ENCODE data around the gene ANK3.

DNA sequence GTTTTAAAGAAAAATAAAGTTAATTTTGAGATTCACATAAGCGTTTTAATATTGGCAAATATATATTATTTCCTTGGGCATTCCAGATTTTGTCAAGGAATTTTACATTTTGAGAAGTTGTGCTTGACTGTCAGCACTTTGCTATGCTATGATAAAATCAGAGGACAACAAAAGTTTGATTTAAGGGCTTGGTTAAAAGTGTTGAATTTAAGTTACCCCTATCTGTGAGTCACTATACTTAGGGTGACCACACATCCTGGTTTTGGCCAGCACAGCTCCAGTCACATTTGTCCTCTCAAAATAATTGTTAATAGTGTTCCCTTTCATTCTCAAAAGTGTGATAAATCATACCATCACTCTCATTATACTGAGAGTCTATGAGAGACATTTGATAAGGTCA lies 34.2 kb upstream of the ANK3 start:
- TF ChIP-seq, protein P1, sequence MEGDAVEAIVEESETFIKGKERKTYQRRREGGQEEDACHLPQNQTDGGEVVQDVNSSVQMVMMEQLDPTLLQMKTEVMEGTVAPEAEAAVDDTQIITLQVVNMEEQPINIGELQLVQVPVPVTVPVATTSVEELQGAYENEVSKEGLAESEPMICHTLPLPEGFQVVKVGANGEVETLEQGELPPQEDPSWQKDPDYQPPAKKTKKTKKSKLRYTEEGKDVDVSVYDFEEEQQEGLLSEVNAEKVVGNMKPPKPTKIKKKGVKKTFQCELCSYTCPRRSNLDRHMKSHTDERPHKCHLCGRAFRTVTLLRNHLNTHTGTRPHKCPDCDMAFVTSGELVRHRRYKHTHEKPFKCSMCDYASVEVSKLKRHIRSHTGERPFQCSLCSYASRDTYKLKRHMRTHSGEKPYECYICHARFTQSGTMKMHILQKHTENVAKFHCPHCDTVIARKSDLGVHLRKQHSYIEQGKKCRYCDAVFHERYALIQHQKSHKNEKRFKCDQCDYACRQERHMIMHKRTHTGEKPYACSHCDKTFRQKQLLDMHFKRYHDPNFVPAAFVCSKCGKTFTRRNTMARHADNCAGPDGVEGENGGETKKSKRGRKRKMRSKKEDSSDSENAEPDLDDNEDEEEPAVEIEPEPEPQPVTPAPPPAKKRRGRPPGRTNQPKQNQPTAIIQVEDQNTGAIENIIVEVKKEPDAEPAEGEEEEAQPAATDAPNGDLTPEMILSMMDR (IDR thresholded peaks at IDR 0.05 in 2 of 3, conservative IDR thresholded peaks at IDR 0.05 in 1 of 3; ENCODE audit: borderline replicate concordance in 1 of 3, insufficient read depth in 1 of 3, low read depth in 2 of 3, low read length in 2 of 3): no peak
- TF ChIP-seq SIN3A (IDR thresholded peaks at IDR 0.05; ENCODE audit: low read depth) (no peak), POLR2A (IDR thresholded peaks at IDR 0.05; ENCODE audit: borderline replicate concordance, extremely low read depth, insufficient read depth, insufficient read length) (no peak), JUND (IDR thresholded peaks at IDR 0.05) (no peak), CEBPB (IDR thresholded peaks at IDR 0.05; ENCODE audit: low read depth) (no peak), EZH2 (IDR thresholded peaks at IDR 0.05) (no peak), EGR1 (IDR thresholded peaks at IDR 0.05; ENCODE audit: low read depth) (no peak), RAD21 (IDR thresholded peaks at IDR 0.05; ENCODE audit: low read depth) (no peak), TCF7L2 (IDR thresholded peaks at IDR 0.05; ENCODE audit: borderline replicate concordance, extremely low read depth, insufficient read depth, insufficient read length) (no peak), ZFX (IDR thresholded peaks at IDR 0.05) (no peak)
- TF ChIP-seq, protein P2, sequence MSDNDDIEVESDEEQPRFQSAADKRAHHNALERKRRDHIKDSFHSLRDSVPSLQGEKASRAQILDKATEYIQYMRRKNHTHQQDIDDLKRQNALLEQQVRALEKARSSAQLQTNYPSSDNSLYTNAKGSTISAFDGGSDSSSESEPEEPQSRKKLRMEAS (IDR thresholded peaks at IDR 0.05): no peak
- TF ChIP-seq, protein P3, sequence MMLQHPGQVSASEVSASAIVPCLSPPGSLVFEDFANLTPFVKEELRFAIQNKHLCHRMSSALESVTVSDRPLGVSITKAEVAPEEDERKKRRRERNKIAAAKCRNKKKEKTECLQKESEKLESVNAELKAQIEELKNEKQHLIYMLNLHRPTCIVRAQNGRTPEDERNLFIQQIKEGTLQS (IDR thresholded peaks at IDR 0.05): no peak
- TF ChIP-seq, protein P4, sequence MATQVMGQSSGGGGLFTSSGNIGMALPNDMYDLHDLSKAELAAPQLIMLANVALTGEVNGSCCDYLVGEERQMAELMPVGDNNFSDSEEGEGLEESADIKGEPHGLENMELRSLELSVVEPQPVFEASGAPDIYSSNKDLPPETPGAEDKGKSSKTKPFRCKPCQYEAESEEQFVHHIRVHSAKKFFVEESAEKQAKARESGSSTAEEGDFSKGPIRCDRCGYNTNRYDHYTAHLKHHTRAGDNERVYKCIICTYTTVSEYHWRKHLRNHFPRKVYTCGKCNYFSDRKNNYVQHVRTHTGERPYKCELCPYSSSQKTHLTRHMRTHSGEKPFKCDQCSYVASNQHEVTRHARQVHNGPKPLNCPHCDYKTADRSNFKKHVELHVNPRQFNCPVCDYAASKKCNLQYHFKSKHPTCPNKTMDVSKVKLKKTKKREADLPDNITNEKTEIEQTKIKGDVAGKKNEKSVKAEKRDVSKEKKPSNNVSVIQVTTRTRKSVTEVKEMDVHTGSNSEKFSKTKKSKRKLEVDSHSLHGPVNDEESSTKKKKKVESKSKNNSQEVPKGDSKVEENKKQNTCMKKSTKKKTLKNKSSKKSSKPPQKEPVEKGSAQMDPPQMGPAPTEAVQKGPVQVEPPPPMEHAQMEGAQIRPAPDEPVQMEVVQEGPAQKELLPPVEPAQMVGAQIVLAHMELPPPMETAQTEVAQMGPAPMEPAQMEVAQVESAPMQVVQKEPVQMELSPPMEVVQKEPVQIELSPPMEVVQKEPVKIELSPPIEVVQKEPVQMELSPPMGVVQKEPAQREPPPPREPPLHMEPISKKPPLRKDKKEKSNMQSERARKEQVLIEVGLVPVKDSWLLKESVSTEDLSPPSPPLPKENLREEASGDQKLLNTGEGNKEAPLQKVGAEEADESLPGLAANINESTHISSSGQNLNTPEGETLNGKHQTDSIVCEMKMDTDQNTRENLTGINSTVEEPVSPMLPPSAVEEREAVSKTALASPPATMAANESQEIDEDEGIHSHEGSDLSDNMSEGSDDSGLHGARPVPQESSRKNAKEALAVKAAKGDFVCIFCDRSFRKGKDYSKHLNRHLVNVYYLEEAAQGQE (IDR thresholded peaks at IDR 0.05; ENCODE audit: low read depth): no peak
